ENCODE data around the gene ZNF319. TPM values are rescaled to one million over a fixed set of nuclear protein-coding genes. Genes with fewer than 3 reads are reported as not detected.

ZNF319 gene
- polyA plus RNA-seq, 3 donors, result 1.9 to 11.5 (median 4.7) TPM

DNA sequence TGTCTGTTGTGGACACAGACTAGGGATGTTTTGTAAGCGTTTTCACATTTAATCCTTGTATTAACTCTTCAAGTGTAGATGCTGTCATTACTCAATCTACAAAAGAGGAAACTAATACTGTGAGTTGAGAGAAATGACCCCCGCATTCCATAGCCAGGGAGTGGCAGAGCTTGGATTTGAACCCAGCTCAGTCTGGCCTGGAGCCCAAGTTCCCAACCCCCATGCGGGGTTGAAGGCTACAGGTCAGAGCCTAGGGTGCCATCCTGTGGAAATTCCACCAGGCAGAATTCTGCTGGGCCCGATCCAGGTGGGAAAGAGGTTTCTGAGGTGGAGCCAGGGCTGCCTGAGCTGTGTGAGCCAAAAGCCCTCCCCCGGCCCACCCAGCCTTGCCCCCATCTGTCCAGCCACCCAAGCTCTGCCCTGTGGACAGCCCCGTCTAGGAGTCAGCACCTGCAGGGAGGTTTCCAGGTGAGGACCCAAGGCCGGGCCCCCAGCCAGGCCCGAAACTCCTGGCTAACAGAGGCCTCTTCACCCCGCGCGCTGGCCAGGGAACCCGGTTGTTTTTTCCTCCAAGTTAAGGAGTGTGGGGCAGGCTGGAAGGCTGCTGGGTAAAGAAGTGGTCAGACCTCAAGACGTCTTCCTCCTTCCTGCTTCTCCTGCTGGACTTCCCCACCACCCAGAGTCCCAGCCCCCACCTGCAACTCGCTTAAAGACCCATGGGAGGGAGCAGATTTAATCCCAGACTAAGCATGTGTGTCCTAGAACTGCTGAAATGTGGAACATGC, 30.7 kb upstream of the ZNF319 start:
- peaks cover 25 to 31% (median 25%) of the 10 kb centered on the region in 3 donors for H3K27me3 Mint-ChIP-seq (ENCODE audit: low read depth in 3 of 3)
- intact Hi-C loops (cut with micrococcal nuclease), result no loop called here
- peaks cover 3% of the 10 kb centered on the region for H3K4me1 Mint-ChIP-seq
- WGBS (ENCODE audit: insufficient coverage), result 100% methylated on average over 3 of the region's 14 CpGs
- H2AFZ ChIP-seq (ENCODE audit: insufficient read depth, low read depth, low read length, poor library complexity, severe bottlenecking), result no peak overlapping the region
- no peak overlapping the region for H3K4me2 ChIP-seq (replicated peaks; ENCODE audit: extremely low read depth, low read length, poor library complexity, severe bottlenecking)
- H3K4me3 ChIP-seq (replicated peaks in 1 of 3; ENCODE audit: low read depth in 2 of 3, low read length in 3 of 3), result no peak overlapping the region
- H3K4me1 ChIP-seq (ENCODE audit: control insufficient read depth in 1 of 2, insufficient read depth in 2 of 2, low read length in 2 of 2), result peaks cover 9 to 11% of the 10 kb centered on the region in 2 donors
- peaks cover 9 to 28% of the 10 kb centered on the region in 2 donors for H3K27me3 ChIP-seq (ENCODE audit: control insufficient read depth in 2 of 2, insufficient read depth in 2 of 2, low read length in 2 of 2)
- no peaks in the 10 kb centered on the region for H4K20me1 ChIP-seq (ENCODE audit: insufficient read depth, low read length)
- H3K36me3 ChIP-seq (replicated peaks in 1 of 2; ENCODE audit: control insufficient read depth in 1 of 2, insufficient read depth in 2 of 2, low read length in 2 of 2), result no peaks in the 10 kb centered on the region
- H3K9ac ChIP-seq (ENCODE audit: insufficient read depth, low read length, poor library complexity, severe bottlenecking), result no peak overlapping the region
- no peak overlapping the region for H3K4me3 Mint-ChIP-seq
- no peaks in the 10 kb centered on the region for H3K36me3 Mint-ChIP-seq
- TF ChIP-seq, protein P1, sequence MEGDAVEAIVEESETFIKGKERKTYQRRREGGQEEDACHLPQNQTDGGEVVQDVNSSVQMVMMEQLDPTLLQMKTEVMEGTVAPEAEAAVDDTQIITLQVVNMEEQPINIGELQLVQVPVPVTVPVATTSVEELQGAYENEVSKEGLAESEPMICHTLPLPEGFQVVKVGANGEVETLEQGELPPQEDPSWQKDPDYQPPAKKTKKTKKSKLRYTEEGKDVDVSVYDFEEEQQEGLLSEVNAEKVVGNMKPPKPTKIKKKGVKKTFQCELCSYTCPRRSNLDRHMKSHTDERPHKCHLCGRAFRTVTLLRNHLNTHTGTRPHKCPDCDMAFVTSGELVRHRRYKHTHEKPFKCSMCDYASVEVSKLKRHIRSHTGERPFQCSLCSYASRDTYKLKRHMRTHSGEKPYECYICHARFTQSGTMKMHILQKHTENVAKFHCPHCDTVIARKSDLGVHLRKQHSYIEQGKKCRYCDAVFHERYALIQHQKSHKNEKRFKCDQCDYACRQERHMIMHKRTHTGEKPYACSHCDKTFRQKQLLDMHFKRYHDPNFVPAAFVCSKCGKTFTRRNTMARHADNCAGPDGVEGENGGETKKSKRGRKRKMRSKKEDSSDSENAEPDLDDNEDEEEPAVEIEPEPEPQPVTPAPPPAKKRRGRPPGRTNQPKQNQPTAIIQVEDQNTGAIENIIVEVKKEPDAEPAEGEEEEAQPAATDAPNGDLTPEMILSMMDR (IDR thresholded peaks at IDR 0.05), result no peak
- no peak for DNase-seq
- no peaks in the 10 kb centered on the region for H3K9me3 ChIP-seq (replicated peaks in 1 of 2; ENCODE audit: control insufficient read depth in 1 of 2, insufficient read depth in 1 of 2, low read length in 2 of 2)
- H3K27ac Mint-ChIP-seq, result no peak overlapping the region
- no peaks in the 10 kb centered on the region for H3K79me2 ChIP-seq (ENCODE audit: insufficient read depth, low read length)
- peaks cover 0 to 2% (median 0%) of the 10 kb centered on the region in 7 donors for H3K9me3 Mint-ChIP-seq
- H3K27ac ChIP-seq (ENCODE audit: low read depth in 1 of 2, low read length in 2 of 2), result no peak overlapping the region

DNA sequence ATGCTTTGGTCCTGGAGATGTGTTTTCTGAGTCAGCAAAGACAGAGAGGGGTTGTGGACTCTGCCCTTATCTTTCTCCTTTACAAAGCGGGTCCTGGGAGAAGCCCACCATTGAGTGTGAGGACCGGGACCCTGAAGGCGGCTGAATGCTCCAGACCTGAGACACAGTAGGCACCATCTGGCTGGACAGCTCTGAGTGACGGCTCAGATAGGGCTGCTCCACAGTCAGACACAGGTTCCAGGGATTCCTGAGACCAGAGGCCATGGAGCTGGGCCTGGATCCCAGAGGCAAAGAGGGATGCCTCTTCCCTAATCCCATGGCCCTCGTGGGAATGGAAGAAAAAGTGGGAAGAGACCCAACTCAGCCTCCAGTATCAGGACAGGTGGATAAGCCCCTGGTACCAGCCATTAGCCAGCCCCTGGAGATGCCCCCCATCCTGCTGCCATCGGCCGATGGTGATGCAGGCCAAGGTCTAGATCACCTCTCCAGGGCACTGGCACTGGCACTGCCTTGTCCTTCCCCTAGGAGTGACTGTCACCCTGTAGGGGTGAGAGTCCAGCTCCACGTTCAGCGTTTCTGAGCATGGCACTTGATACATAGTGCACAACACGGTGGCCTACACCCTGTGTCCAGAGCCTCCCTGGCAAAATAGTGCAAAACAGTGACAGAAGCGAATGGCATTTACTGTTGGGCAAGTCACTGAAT, 29.8 kb upstream of the ZNF319 start:
- no peak overlapping the region for H3K4me3 ChIP-seq (replicated peaks in 1 of 3; ENCODE audit: low read depth in 2 of 3, low read length in 3 of 3)
- H3K27me3 Mint-ChIP-seq (ENCODE audit: low read depth in 3 of 3), result peaks cover 25 to 36% (median 25%) of the 10 kb centered on the region in 3 donors
- H3K36me3 Mint-ChIP-seq, result no peaks in the 10 kb centered on the region
- TF ChIP-seq, protein P1 (IDR thresholded peaks at IDR 0.05), result no peak
- peaks cover 3% of the 10 kb centered on the region for H3K4me1 Mint-ChIP-seq
- H3K9ac ChIP-seq (ENCODE audit: insufficient read depth, low read length, poor library complexity, severe bottlenecking), result no peak overlapping the region
- no peaks in the 10 kb centered on the region for H4K20me1 ChIP-seq (ENCODE audit: insufficient read depth, low read length)
- H3K4me3 Mint-ChIP-seq, result no peak overlapping the region
- intact Hi-C loops (cut with micrococcal nuclease), result no loop called here
- no peak overlapping the region for H3K27ac Mint-ChIP-seq
- no peak overlapping the region for H3K4me2 ChIP-seq (replicated peaks; ENCODE audit: extremely low read depth, low read length, poor library complexity, severe bottlenecking)
- H2AFZ ChIP-seq (ENCODE audit: insufficient read depth, low read depth, low read length, poor library complexity, severe bottlenecking), result no peak overlapping the region
- H3K36me3 ChIP-seq (replicated peaks in 1 of 2; ENCODE audit: control insufficient read depth in 1 of 2, insufficient read depth in 2 of 2, low read length in 2 of 2), result no peaks in the 10 kb centered on the region
- H3K9me3 Mint-ChIP-seq, result peaks cover 0 to 2% (median 0%) of the 10 kb centered on the region in 7 donors
- peaks cover 11 to 30% of the 10 kb centered on the region in 2 donors for H3K27me3 ChIP-seq (ENCODE audit: control insufficient read depth in 2 of 2, insufficient read depth in 2 of 2, low read length in 2 of 2)
- no peak for DNase-seq
- no peaks in the 10 kb centered on the region for H3K9me3 ChIP-seq (replicated peaks in 1 of 2; ENCODE audit: control insufficient read depth in 1 of 2, insufficient read depth in 1 of 2, low read length in 2 of 2)
- no peaks in the 10 kb centered on the region for H3K79me2 ChIP-seq (ENCODE audit: insufficient read depth, low read length)
- H3K27ac ChIP-seq (ENCODE audit: low read depth in 1 of 2, low read length in 2 of 2), result no peak overlapping the region
- WGBS (ENCODE audit: insufficient coverage), result 93% methylated on average over 8 of the region's 11 CpGs
- H3K4me1 ChIP-seq (ENCODE audit: control insufficient read depth in 1 of 2, insufficient read depth in 2 of 2, low read length in 2 of 2), result peaks cover 11 to 21% of the 10 kb centered on the region in 2 donors

Measured in CD14-positive monocyte (primary cell).